ENCODE measurements around the gene FXN. TPM values are rescaled to one million over a fixed set of nuclear protein-coding genes. Genes with fewer than 3 reads are reported as not detected.
A peak's percentile ranks its signal among the peaks of the same experiment; 100 is the strongest.
"Not testable (repeated sequence)": the region's sequence is repeated elsewhere in the genome, so short reads cannot be mapped to it uniquely, and the experiment has no call there.

The FXN gene
- 23.2 and 24.8 TPM in 2 replicates for total RNA-seq (ENCODE audit: low replicate concordance)

- peak within 1 kb of the TSS; percentile 43 for H3K27ac Mint-ChIP-seq
- peaks cover 9% of the 10 kb centered on the region for H3K4me1 Mint-ChIP-seq
- peaks cover 3% of the 10 kb centered on the region for H3K27me3 Mint-ChIP-seq (ENCODE audit: insufficient read depth, low read depth)
- Histone ChIP-seq H3K79me2 (ENCODE audit: low read depth) (peaks cover 47% of the 10 kb centered on the region), H3K27me3 (no peaks in the 10 kb centered on the region), H3K9ac (peak within 1 kb of the TSS; percentile 53), H2AFZ (replicated peaks) (peak within 1 kb of the TSS; percentile 86), H3K36me3 (no peaks in the 10 kb centered on the region), H3K9me3 (ENCODE audit: low read depth) (no peaks in the 10 kb centered on the region), H3F3A (ENCODE audit: low read depth) (peaks cover 13% of the 10 kb centered on the region), H4K20me1 (ENCODE audit: low read depth) (no peaks in the 10 kb centered on the region), H3K27ac (peak within 1 kb of the TSS; percentile 62), H3K4me3 (peak within 1 kb of the TSS; percentile 67), H3K4me1 (no peaks in the 10 kb centered on the region), H3K4me2 (peak within 1 kb of the TSS; percentile 89)
- H3K36me3 Mint-ChIP-seq: peaks cover 7% of the 10 kb centered on the region
- DNase-seq (ENCODE audit: low spot score): peak; percentile 87
- peak within 1 kb of the TSS; percentile 95 for H3K4me3 Mint-ChIP-seq
- TF ChIP-seq CTCF (IDR thresholded peaks at IDR 0.05) (peak; percentile 99), EZH2phosphoT487 (IDR thresholded peaks at IDR 0.05) (no peak)
- no peaks in the 10 kb centered on the region for H3K9me3 Mint-ChIP-seq
These were observed at the start of gene FXN for GRCh38 chr9:69035438-69036308. FXN (plus strand) TSS chr9:69035752; CDS start chr9:69035783, 31 bp downstream.

- DNase-seq (ENCODE audit: low spot score); H3K27ac Mint-ChIP-seq; H3K4me1 ChIP-seq; H3K27me3 ChIP-seq; H3K36me3 Mint-ChIP-seq; H3F3A ChIP-seq (ENCODE audit: low read depth); H3K9me3 ChIP-seq (ENCODE audit: low read depth); H3K9ac ChIP-seq; H3K4me3 ChIP-seq; H2AFZ ChIP-seq (replicated peaks); H3K36me3 ChIP-seq; H3K4me2 ChIP-seq; H3K27ac ChIP-seq; H4K20me1 ChIP-seq (ENCODE audit: low read depth); H3K27me3 Mint-ChIP-seq (ENCODE audit: insufficient read depth, low read depth); H3K79me2 ChIP-seq (ENCODE audit: low read depth); H3K9me3 Mint-ChIP-seq; H3K4me3 Mint-ChIP-seq; H3K4me1 Mint-ChIP-seq: not testable (repeated sequence)
These were observed 48.6 kb upstream of the FXN start for GRCh38 chr9:68986949-68987348.

- H3K9me3 Mint-ChIP-seq: no peaks in the 10 kb centered on the region
- no peak overlapping the region for H3K4me3 ChIP-seq
- H3K4me1 Mint-ChIP-seq: peaks cover 10% of the 10 kb centered on the region
- no peak overlapping the region for H3K9ac ChIP-seq
- H3K27ac ChIP-seq: no peak overlapping the region
- no peaks in the 10 kb centered on the region for H3F3A ChIP-seq (ENCODE audit: low read depth)
- no peak for DNase-seq (ENCODE audit: low spot score)
- H3K27ac Mint-ChIP-seq: no peak overlapping the region
- H3K4me1 ChIP-seq: peaks cover 6% of the 10 kb centered on the region
- no peak overlapping the region for H3K4me3 Mint-ChIP-seq
- H3K36me3 Mint-ChIP-seq: peaks cover 9% of the 10 kb centered on the region
- no peaks in the 10 kb centered on the region for H4K20me1 ChIP-seq (ENCODE audit: low read depth)
- H3K79me2 ChIP-seq (ENCODE audit: low read depth): no peaks in the 10 kb centered on the region
- peaks cover 4% of the 10 kb centered on the region for H3K27me3 Mint-ChIP-seq (ENCODE audit: insufficient read depth, low read depth)
- no peaks in the 10 kb centered on the region for H3K9me3 ChIP-seq (ENCODE audit: low read depth)
- no peak overlapping the region for H2AFZ ChIP-seq (replicated peaks)
- H3K27me3 ChIP-seq: no peaks in the 10 kb centered on the region
- no peak for TF ChIP-seq EZH2 (IDR thresholded peaks at IDR 0.05)
- no peak for TF ChIP-seq CTCF (IDR thresholded peaks at IDR 0.05)
- TF ChIP-seq EZH2phosphoT487 (IDR thresholded peaks at IDR 0.05): no peak
- H3K36me3 ChIP-seq: no peaks in the 10 kb centered on the region
- no peak overlapping the region for H3K4me2 ChIP-seq
These were observed 44.1 kb upstream of the FXN start for GRCh38 chr9:68991457-68991856.

- Histone ChIP-seq H4K20me1 (ENCODE audit: low read depth) (no peaks in the 10 kb centered on the region), H3K4me3 (no peak overlapping the region), H3K9ac (no peak overlapping the region), H3K27me3 (no peaks in the 10 kb centered on the region), H3K36me3 (no peaks in the 10 kb centered on the region), H3K9me3 (ENCODE audit: low read depth) (no peaks in the 10 kb centered on the region), H3K79me2 (ENCODE audit: low read depth) (no peaks in the 10 kb centered on the region), H3F3A (ENCODE audit: low read depth) (peaks cover 22% of the 10 kb centered on the region), H2AFZ (replicated peaks) (no peak overlapping the region), H3K27ac (no peak overlapping the region), H3K4me2 (no peak overlapping the region), H3K4me1 (peaks cover 36% of the 10 kb centered on the region)
- Mint-ChIP-seq H3K4me3 (no peak overlapping the region), H3K4me1 (peaks cover 37% of the 10 kb centered on the region), H3K36me3 (peaks cover 6% of the 10 kb centered on the region), H3K9me3 (no peaks in the 10 kb centered on the region), H3K27me3 (ENCODE audit: insufficient read depth, low read depth) (peaks cover 7% of the 10 kb centered on the region), H3K27ac (no peak overlapping the region)
- DNase-seq (ENCODE audit: low spot score): no peak
- TF ChIP-seq EZH2 (IDR thresholded peaks at IDR 0.05) (no peak), EZH2phosphoT487 (IDR thresholded peaks at IDR 0.05) (no peak), CTCF (IDR thresholded peaks at IDR 0.05) (no peak)
These were observed 39.8 kb upstream of the FXN start for GRCh38 chr9:68995776-68996175.

All from neural progenitor cell (in vitro differentiated cells).